H9 (cell line): ENCODE results near the gene SCFD2. TPM values are rescaled to one million over a fixed set of nuclear protein-coding genes. Genes with fewer than 3 reads are reported as not detected.

Source experiments
- DNase-seq: peaks from one replicate; pipeline ENCODE4 v3.0.0-alpha.2; 2017
- H2AFZ ChIP-seq: one replicate; pipeline ENCODE4 v1.6.1; 2013; ENCODE audit warnings: mild to moderate bottlenecking, low read length, control low read depth, moderate library complexity
- H2AK5ac ChIP-seq: 2 replicates; pipeline ENCODE4 v1.6.1; 2013; ENCODE audit warnings: low read length, control low read depth, mixed read lengths; ENCODE audit not compliant: insufficient read length
- H2BK120ac ChIP-seq: one replicate; pipeline ENCODE4 v1.6.1; 2013; ENCODE audit warnings: low read depth, mild to moderate bottlenecking, low read length, control low read depth, inconsistent platforms; ENCODE audit not compliant: poor library complexity, severe bottlenecking
- H2BK12ac ChIP-seq: 2 replicates; pipeline ENCODE4 v1.6.1; 2013; ENCODE audit warnings: low read length, control low read depth, mixed read lengths, low read depth; ENCODE audit not compliant: insufficient read length
- H2BK15ac ChIP-seq: 2 replicates; pipeline ENCODE4 v1.6.1; 2013; ENCODE audit warnings: low read depth, low read length, control low read depth
- H2BK20ac ChIP-seq: one replicate; pipeline ENCODE4 v1.6.1; 2013; ENCODE audit warnings: low read depth, mild to moderate bottlenecking, low read length, control low read depth, inconsistent platforms; ENCODE audit not compliant: poor library complexity, severe bottlenecking
- H2BK5ac ChIP-seq: 2 replicates; pipeline ENCODE4 v1.6.1; 2013; ENCODE audit warnings: low read length, control low read depth, mixed read lengths; ENCODE audit not compliant: insufficient read length
- H3K14ac ChIP-seq: 2 replicates; pipeline ENCODE4 v1.6.1; 2013; ENCODE audit warnings: low read length, control low read depth; ENCODE audit not compliant: insufficient read depth
- H3K18ac ChIP-seq: 2 replicates; pipeline ENCODE4 v1.6.1; 2013; ENCODE audit warnings: low read depth, mild to moderate bottlenecking, mixed read lengths, low read length, control low read depth; ENCODE audit not compliant: insufficient read length
- H3K23ac ChIP-seq: 2 replicates; pipeline ENCODE4 v1.6.1; 2013; ENCODE audit warnings: low read length, control low read depth, mixed read lengths, low read depth; ENCODE audit not compliant: insufficient read length
- H3K23me2 ChIP-seq: 2 replicates; pipeline ENCODE4 v1.6.1; 2013; ENCODE audit warnings: low read depth, mild to moderate bottlenecking, mixed read lengths, low read length, control low read depth; ENCODE audit not compliant: insufficient read length, poor library complexity, severe bottlenecking
- H3K27ac ChIP-seq: 2 replicates; pipeline ENCODE4 v1.5.1; 2013; ENCODE audit warnings: low read length, control low read depth, mixed read lengths, low read depth; ENCODE audit not compliant: insufficient read length
- H3K27me3 ChIP-seq: 2 replicates; pipeline ENCODE4 v1.6.1; 2013; ENCODE audit warnings: low read length, control low read depth, inconsistent platforms; ENCODE audit not compliant: insufficient read depth
- H3K4ac ChIP-seq: 2 replicates; pipeline ENCODE4 v1.6.1; 2013; ENCODE audit warnings: low read depth, mild to moderate bottlenecking, control low read depth, inconsistent platforms, low read length, moderate library complexity
- H3K4me1 ChIP-seq: 2 replicates; pipeline ENCODE4 v1.6.1; 2013; ENCODE audit warnings: low read length, control low read depth, inconsistent platforms; ENCODE audit not compliant: insufficient read depth
- H3K4me2 ChIP-seq: 2 replicates; pipeline ENCODE4 v1.6.1; 2013; ENCODE audit warnings: low read length, control low read depth, mixed read lengths; ENCODE audit not compliant: insufficient read length, insufficient read depth
- H3K56ac ChIP-seq: 2 replicates; pipeline ENCODE4 v1.6.1; 2013; ENCODE audit warnings: low read depth, mild to moderate bottlenecking, mixed read lengths, low read length, control low read depth; ENCODE audit not compliant: insufficient read length
- H3K79me1 ChIP-seq: 2 replicates; pipeline ENCODE4 v1.6.1; 2013; ENCODE audit warnings: low read depth, mild to moderate bottlenecking, moderate library complexity, low read length, control low read depth, inconsistent platforms; ENCODE audit not compliant: insufficient read depth, poor library complexity, severe bottlenecking
- H3K79me2 ChIP-seq: 2 replicates; pipeline ENCODE4 v1.6.1; 2013; ENCODE audit warnings: low read length, control low read depth, inconsistent platforms; ENCODE audit not compliant: insufficient read depth
- H3K9ac ChIP-seq: 2 replicates; pipeline ENCODE4 v1.6.1; 2013; ENCODE audit warnings: low read length, control low read depth, mixed read lengths; ENCODE audit not compliant: insufficient read length; ENCODE audit errors: extremely low read depth
- H3K9me3 ChIP-seq: one replicate; pipeline ENCODE4 v1.6.1; 2013; ENCODE audit warnings: low read depth, low read length, inconsistent platforms; ENCODE audit not compliant: control insufficient read depth
- H3T11ph ChIP-seq: one replicate; pipeline ENCODE4 v1.6.1; 2013; ENCODE audit warnings: mild to moderate bottlenecking, low read length, control low read depth, inconsistent platforms
- H4K20me1 ChIP-seq: one replicate; pipeline ENCODE4 v1.6.1; 2013; ENCODE audit not compliant: control insufficient read depth, insufficient read length, insufficient read depth
- H4K5ac ChIP-seq: 2 replicates; pipeline ENCODE4 v1.6.1; 2013; ENCODE audit warnings: low read depth, mild to moderate bottlenecking, mixed read lengths, low read length, control low read depth; ENCODE audit not compliant: insufficient read length
- H4K8ac ChIP-seq: replicated peaks from 2 replicates; pipeline ENCODE4 v1.6.1; 2013; ENCODE audit warnings: low read length, control low read depth, mixed read lengths, low read depth; ENCODE audit not compliant: insufficient read length
- H4K91ac ChIP-seq: 2 replicates; pipeline ENCODE4 v1.6.1; 2013; ENCODE audit warnings: low read depth, mild to moderate bottlenecking, moderate library complexity, mixed read lengths, low read length, control low read depth; ENCODE audit not compliant: insufficient read length
- H3K27ac Mint-ChIP-seq, 3 experiments: 2 replicates in 2 of 3; 3 replicates in 1 of 3; pipeline ENCODE4 v1.8.0; 2020 to 2021; ENCODE audit warnings: mixed read lengths in 3 of 3, mild to moderate bottlenecking in 1 of 3, moderate library complexity in 1 of 3
- H3K27me3 Mint-ChIP-seq: 2 replicates; pipeline ENCODE4 v1.8.0; 2021; ENCODE audit warnings: low read depth, mild to moderate bottlenecking, moderate library complexity, mixed read lengths
- H3K36me3 Mint-ChIP-seq, 3 experiments: 2 replicates in 2 of 3; 3 replicates in 1 of 3; pipeline ENCODE4 v1.8.0; 2020 to 2021; ENCODE audit warnings: low read depth in 3 of 3, mixed read lengths in 3 of 3; ENCODE audit not compliant: insufficient read depth in 1 of 3
- H3K4me1 Mint-ChIP-seq, 2 experiments: 2 replicates each; pipeline ENCODE4 v1.8.0; 2020; ENCODE audit warnings: mixed read lengths in 2 of 2
- H3K4me3 Mint-ChIP-seq, 2 experiments: 2 replicates in 1 of 2; 3 replicates in 1 of 2; pipeline ENCODE4 v1.8.0; 2020 to 2021; ENCODE audit warnings: mild to moderate bottlenecking in 2 of 2, mixed read lengths in 2 of 2, moderate library complexity in 1 of 2
- H3K9me3 Mint-ChIP-seq, 2 experiments: 2 replicates in 1 of 2; 3 replicates in 1 of 2; pipeline ENCODE4 v1.8.0; 2020; ENCODE audit warnings: mild to moderate bottlenecking in 2 of 2, mixed read lengths in 2 of 2, moderate library complexity in 1 of 2
- CTCF ChIP-seq: fragments of 200-600 bp; sonication (generic); conservative IDR thresholded peaks from 3 replicates; pipeline ENCODE4 v1.8.0; 2021; ENCODE audit warnings: antibody characterized with exemption, mild to moderate bottlenecking
- WGBS: extraction: QIAGEN DNeasy Blood & Tissue Kit; methylation state at CpG from one replicate; pipeline ENCODE4 v1.1.7; 2013; ENCODE audit warnings: missing lambda C conversion rate, low lambda C conversion rate, mixed read lengths; ENCODE audit not compliant: insufficient read length; ENCODE audit errors: extremely low coverage; 5-methylcytosine and 5-hydroxymethylcytosine counted together
- total RNA-seq: library from RNA; stranded (reverse); gene quantifications from 2 replicates; pipeline ENCODE4 v1.2.1, GENCODE V29; 2021

Gene SCFD2
- total RNA-seq, 1 experiment from 2014 or later: 10.1 TPM

- H3K9me3 ChIP-seq: no peaks in the 10 kb centered on the region
- no peak overlapping the region for H2AK5ac ChIP-seq
- H4K5ac ChIP-seq: no peak overlapping the region
- no peaks in the 10 kb centered on the region for H3K4me1 ChIP-seq
- H3K27me3 ChIP-seq: no peaks in the 10 kb centered on the region
- H3T11ph ChIP-seq: no peak overlapping the region
- no peak overlapping the region for H3K18ac ChIP-seq
- H3K4ac ChIP-seq: no peak overlapping the region
- no peak overlapping the region for H3K27ac ChIP-seq
- H3K79me1 ChIP-seq: no peaks in the 10 kb centered on the region
- Mint-ChIP-seq H3K36me3 (peaks cover 5 to 14% (median 12%) of the 10 kb centered on the region in 3 experiments; a peak in 6 of 7 replicates), H3K9me3 (peaks cover 15 to 19% of the 10 kb centered on the region in 2 experiments), H3K27me3 (no peaks in the 10 kb centered on the region), H3K4me3 (no peak overlapping the region), H3K27ac (no peak overlapping the region), H3K4me1 (peaks cover 0 to 4% of the 10 kb centered on the region in 2 experiments; a peak in 2 of 4 replicates)
- no peak overlapping the region for H2BK120ac ChIP-seq
- H3K4me2 ChIP-seq: no peak overlapping the region
- H3K56ac ChIP-seq: no peak overlapping the region
- H3K79me2 ChIP-seq: no peaks in the 10 kb centered on the region
- no peaks in the 10 kb centered on the region for H4K20me1 ChIP-seq
- H3K9ac ChIP-seq: no peak overlapping the region
- H3K23ac ChIP-seq: no peak overlapping the region
- no peak overlapping the region for H2BK5ac ChIP-seq
- H3K23me2 ChIP-seq: no peaks in the 10 kb centered on the region
- H4K91ac ChIP-seq: no peak overlapping the region
- no CpG with 5 or more reads among the region's 5 CpGs for WGBS
- H2BK20ac ChIP-seq: no peak overlapping the region
- no peak overlapping the region for H2BK12ac ChIP-seq
- no peak for DNase-seq
- TF ChIP-seq CTCF: no peak
- no peak overlapping the region for H2AFZ ChIP-seq
- no peak overlapping the region for H3K14ac ChIP-seq
- no peak overlapping the region for H4K8ac ChIP-seq
- no peak overlapping the region for H2BK15ac ChIP-seq
These were observed 378.3 kb downstream of the SCFD2 start for GRCh38 chr4:52987392-52988056.
